Measurements from ENCODE around the gene FBLN2. TPM values are rescaled to one million over a fixed set of nuclear protein-coding genes. Genes with fewer than 3 reads are reported as not detected.

Gene FBLN2
- total and polyA plus RNA-seq, 7 donors, result 12.8 to 59.4 (median 24.9) TPM

GRCh38 chr3:13596426-13597205, 47.7 kb downstream of the FBLN2 start:
- intact Hi-C loops (cut with DNase I), result no loop called here
- Histone ChIP-seq H3K27me3 (ENCODE audit: insufficient read depth in 3 of 3, low read length in 2 of 3) (peaks cover 0 to 14% (median 0%) of the 10 kb centered on the region in 3 donors), H3K36me3 (ENCODE audit: insufficient read depth in 1 of 2, low read depth in 1 of 2) (no peaks in the 10 kb centered on the region), H3K9me3 (no peaks in the 10 kb centered on the region), H3K27ac (no peak overlapping the region), H3K4me3 (no peak overlapping the region), H3K4me1 (no peaks in the 10 kb centered on the region)
- ATAC-seq (no peak), DNase-seq (no peak)
- no peak for TF ChIP-seq CTCF (IDR thresholded peaks at IDR 0.05)
- WGBS, 3 donors, result 81 to 91% (median 87%) methylated on average over 3 of the region's 3 CpGs

- no peaks in the 10 kb centered on the region for H3K4me1 ChIP-seq
- H3K27ac ChIP-seq, result no peak overlapping the region
- no peak for DNase-seq
- no peak for ATAC-seq
- H3K4me3 ChIP-seq, result no peak overlapping the region
- WGBS, 3 donors, result 47 to 68% (median 55%) methylated on average over 8 of the region's 8 CpGs
- H3K27me3 ChIP-seq (ENCODE audit: insufficient read depth in 3 of 3, low read length in 2 of 3), result peaks cover 0 to 14% (median 0%) of the 10 kb centered on the region in 3 donors
- no peaks in the 10 kb centered on the region for H3K36me3 ChIP-seq (ENCODE audit: insufficient read depth in 1 of 2, low read depth in 1 of 2)
- TF ChIP-seq CTCF (IDR thresholded peaks at IDR 0.05), result no peak
- intact Hi-C loops (cut with DNase I), result no loop called here
- H3K9me3 ChIP-seq, result no peaks in the 10 kb centered on the region
These were observed 48.7 kb downstream of the FBLN2 start for GRCh38 chr3:13597661-13598060.

- Histone ChIP-seq H3K4me3 (no peak overlapping the region), H3K27ac (no peak overlapping the region), H3K27me3 (ENCODE audit: insufficient read depth in 3 of 3, low read length in 2 of 3) (peaks cover 0 to 14% (median 0%) of the 10 kb centered on the region in 3 donors), H3K4me1 (no peaks in the 10 kb centered on the region), H3K9me3 (no peaks in the 10 kb centered on the region), H3K36me3 (ENCODE audit: insufficient read depth in 1 of 2, low read depth in 1 of 2) (no peaks in the 10 kb centered on the region)
- TF ChIP-seq CTCF (IDR thresholded peaks at IDR 0.05), result no peak
- intact Hi-C loops (cut with DNase I), result no loop called here
- ATAC-seq (no peak), DNase-seq (no peak)
- WGBS, 3 donors, result 83 to 87% (median 84%) methylated on average over 5 of the region's 5 CpGs
These were observed 49.3 kb downstream of the FBLN2 start for GRCh38 chr3:13598201-13598600.

GRCh38 chr3:13598926-13599886, 50.3 kb downstream of the FBLN2 start:
- no peak overlapping the region for H3K4me3 ChIP-seq
- no peak overlapping the region for H3K27ac ChIP-seq
- ATAC-seq (no peak), DNase-seq (no peak)
- H3K9me3 ChIP-seq, result no peaks in the 10 kb centered on the region
- intact Hi-C loops (cut with DNase I), result no loop called here
- H3K27me3 ChIP-seq (ENCODE audit: insufficient read depth in 3 of 3, low read length in 2 of 3), result peaks cover 0 to 14% (median 0%) of the 10 kb centered on the region in 3 donors
- WGBS, 3 donors, result 60 to 65% (median 60%) methylated on average over 10 of the region's 10 CpGs
- H3K36me3 ChIP-seq (ENCODE audit: insufficient read depth in 1 of 2, low read depth in 1 of 2), result no peaks in the 10 kb centered on the region
- no peaks in the 10 kb centered on the region for H3K4me1 ChIP-seq
- no peak for TF ChIP-seq CTCF (IDR thresholded peaks at IDR 0.05)
